B cell (primary cell): Measurements from ENCODE around the gene NOTCH1. TPM values are rescaled to one million over a fixed set of nuclear protein-coding genes. Genes with fewer than 3 reads are reported as not detected.

Experiments used
- ATAC-seq: fragments of 200-7000 bp; cut with Tn5 transposase; one replicate; pipeline ENCODE4 v1.10.0; 2021; ENCODE audit warnings: low read depth, mild to moderate bottlenecking, moderate number of reproducible peaks, moderate library complexity
- CTCF ChIA-PET: fragments of 350-600 bp; sonication (Branson Sonifier 250); formaldehyde crosslinking; loops from one replicate; lab custom pipeline; 2021; ENCODE audit warnings: antibody characterized with exemption, inconsistent platforms; lab: Charles Lee
- POLR2A ChIA-PET: fragments of 350-600 bp; sonication (Branson Sonifier 250); formaldehyde crosslinking; loops from one replicate; lab custom pipeline; 2021; ENCODE audit warnings: antibody characterized with exemption; lab: Charles Lee
- DNase-seq: peaks from one replicate; pipeline ENCODE4 v3.0.0; 2013
- H2AFZ ChIP-seq: 2 replicates; pipeline ENCODE4 v1.6.1; 2012; ENCODE audit warnings: mild to moderate bottlenecking, low read depth, low read length; ENCODE audit not compliant: insufficient read depth, poor library complexity, severe bottlenecking
- H3K27ac ChIP-seq, 2 donors: 1 replicate in 1 of 2; 2 replicates in 1 of 2; pipeline ENCODE4 v1.5.1; 2012 to 2013; ENCODE audit warnings: low read length in 2 of 2, mild to moderate bottlenecking in 2 of 2, moderate library complexity in 1 of 2
- H3K27me3 ChIP-seq, 4 experiments: fragments of 200-600 bp in 1 of 4; sonication (generic) in 1 of 4; replicated peaks in 1 of 4; 1 replicate in 2 of 4; 2 replicates in 2 of 4; pipeline versions ENCODE4 v1.6.1 to v1.7.0; 2013 to 2016; ENCODE audit warnings: low read length in 3 of 4, mild to moderate bottlenecking in 2 of 4, mixed read lengths in 1 of 4, moderate library complexity in 1 of 4; ENCODE audit not compliant: insufficient read depth in 4 of 4, control insufficient read depth in 3 of 4; ENCODE audit errors: control extremely low read depth in 1 of 4
- H3K36me3 ChIP-seq, 2 experiments: replicated peaks in 1 of 2; 1 replicate in 1 of 2; 2 replicates in 1 of 2; pipeline versions ENCODE4 v1.6.1 to v1.7.1; 2013; ENCODE audit warnings: low read length in 1 of 2; ENCODE audit not compliant: insufficient read depth in 2 of 2, control insufficient read depth in 1 of 2; ENCODE audit errors: control extremely low read depth in 1 of 2, extremely low read depth in 1 of 2
- H3K4me1 ChIP-seq, 2 donors: fragments of 200-600 bp in 1 of 2; sonication (generic) in 1 of 2; 1 replicate in 1 of 2; 2 replicates in 1 of 2; pipeline versions ENCODE4 v1.5.1 to v1.6.1; 2013 to 2017; ENCODE audit warnings: low read length in 2 of 2; ENCODE audit not compliant: control insufficient read depth in 2 of 2, insufficient read depth in 2 of 2
- H3K4me2 ChIP-seq: replicated peaks from 2 replicates; pipeline ENCODE3; 2012; ENCODE audit warnings: mild to moderate bottlenecking, low read depth, low read length; ENCODE audit not compliant: poor library complexity, severe bottlenecking
- H3K4me3 ChIP-seq, 5 experiments: fragments of 200-600 bp in 1 of 5; sonication (generic) in 1 of 5; 1 replicate in 3 of 5; 2 replicates in 2 of 5; pipeline versions ENCODE4 v1.5.1 to v1.7.0; 2011 to 2016; ENCODE audit warnings: low read length in 4 of 5, mild to moderate bottlenecking in 4 of 5, low read depth in 2 of 5, control low read depth in 1 of 5, moderate library complexity in 1 of 5; ENCODE audit not compliant: insufficient read depth in 1 of 5; ENCODE audit errors: control extremely low read depth in 1 of 5, extremely low read depth in 1 of 5
- H3K79me2 ChIP-seq: fragments of 200-600 bp; sonication (generic); one replicate; pipeline ENCODE4 v1.6.0; 2016; ENCODE audit warnings: low read length; ENCODE audit not compliant: control insufficient read depth, insufficient read depth
- H3K9ac ChIP-seq: fragments of 200-600 bp; sonication (generic); 2 replicates; pipeline ENCODE4 v1.6.1; 2017; ENCODE audit warnings: mild to moderate bottlenecking, low read length, moderate library complexity
- H3K9me3 ChIP-seq, 3 donors: one replicate each; pipeline versions ENCODE4 v1.6.1 to v1.7.1; 2013; ENCODE audit warnings: low read length in 2 of 3; ENCODE audit not compliant: control insufficient read depth in 2 of 3, insufficient read depth in 1 of 3; ENCODE audit errors: control extremely low read depth in 1 of 3
- H4K20me1 ChIP-seq: 2 replicates; pipeline ENCODE4 v1.6.0; 2012; ENCODE audit warnings: mild to moderate bottlenecking, low read length; ENCODE audit not compliant: insufficient read depth, control insufficient read depth, poor library complexity, severe bottlenecking
- H3K27ac Mint-ChIP-seq: one replicate; pipeline ENCODE4 v1.8.0; 2021; ENCODE audit warnings: mixed read lengths
- H3K27me3 Mint-ChIP-seq: one replicate; pipeline ENCODE4 v1.8.0; 2021; ENCODE audit warnings: mixed read lengths
- H3K4me1 Mint-ChIP-seq: one replicate; pipeline ENCODE4 v1.8.0; 2021; ENCODE audit warnings: mixed read lengths
- H3K4me3 Mint-ChIP-seq: one replicate; pipeline ENCODE4 v1.8.0; 2021; ENCODE audit warnings: mixed read lengths
- H3K9me3 Mint-ChIP-seq: one replicate; pipeline ENCODE4 v1.8.0; 2022; ENCODE audit warnings: mixed read lengths; ENCODE audit not compliant: insufficient read depth
- CTCF ChIP-seq: fragments of 200-600 bp; IDR thresholded peaks from one replicate; pipeline ENCODE4 v1.8.0; 2022; ENCODE audit warnings: antibody characterized with exemption, mild to moderate bottlenecking
- EZH2 ChIP-seq: IDR thresholded peaks from 2 replicates; pipeline ENCODE4 v1.6.1; 2012; ENCODE audit warnings: borderline replicate concordance, low read depth, mild to moderate bottlenecking, moderate library complexity, low read length; ENCODE audit not compliant: insufficient read depth, poor library complexity, severe bottlenecking
- WGBS: methylation state at CpG from one replicate; pipeline ENCODE4 v1.1.5; 2013; ENCODE audit warnings: missing lambda C conversion rate; ENCODE audit not compliant: insufficient coverage; 5-methylcytosine and 5-hydroxymethylcytosine counted together
- intact Hi-C: fragments of 100-400 bp; cut with micrococcal nuclease; formaldehyde crosslinking; loops from one replicate; pipeline ENCODE4 v1.10.0; 2022
- polyA plus RNA-seq: library from polyadenylated mRNA; depleted of rRNA; stranded (reverse); fragments of >200 nt; gene quantifications from 2 replicates; pipeline ENCODE4 v1.2.3, GENCODE V29; 2012
- total RNA-seq, 2 donors: library from RNA; stranded (reverse); fragments of 120-200 nt in 1 of 2; gene quantifications; 1 replicate in 1 of 2; 2 replicates in 1 of 2; pipeline versions ENCODE4 v1.2.3 to v1.2.4, GENCODE V29; 2013 to 2022

The NOTCH1 gene
- total and polyA plus RNA-seq, 2 donors (not counting 1 experiment from before 2014, with no cell fraction given) = 16.6 to 38.5 TPM

DNA sequence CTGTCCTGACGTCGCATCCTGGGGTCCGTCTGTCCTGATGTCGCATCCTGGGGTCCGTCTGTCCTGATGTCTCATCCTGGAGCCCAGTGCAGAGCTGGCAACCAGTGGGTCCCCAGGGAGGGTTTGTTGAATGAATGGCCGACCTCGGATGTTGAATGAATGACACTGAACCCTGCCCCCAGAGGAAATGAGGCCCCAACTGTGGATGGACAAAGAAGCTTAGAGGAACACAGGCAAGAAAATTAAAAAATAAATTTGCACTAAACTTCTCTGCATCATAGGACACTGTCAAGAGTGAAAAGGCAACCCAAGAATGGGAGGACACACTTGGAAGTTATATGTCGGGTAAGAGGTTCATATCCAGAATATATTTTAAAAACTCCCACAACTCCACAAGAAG lies 47.7 kb upstream of the NOTCH1 start:
- Mint-ChIP-seq H3K27ac (no peak overlapping the region), H3K4me3 (no peak overlapping the region), H3K4me1 (peaks cover 7% of the 10 kb centered on the region), H3K9me3 (no peaks in the 10 kb centered on the region), H3K27me3 (peaks cover under 1% of the 10 kb centered on the region)
- Histone ChIP-seq H4K20me1 (no peaks in the 10 kb centered on the region), H3K27ac (no peak overlapping the region), H3K36me3 (no peaks in the 10 kb centered on the region), H3K9me3 (peaks cover 0 to 6% (median 3%) of the 10 kb centered on the region in 3 donors), H3K27me3 (peaks cover 0 to 21% (median under 1%) of the 10 kb centered on the region in 4 experiments), H3K4me3 (no peak overlapping the region), H3K79me2 (no peaks in the 10 kb centered on the region), H3K4me2 (no peak overlapping the region), H3K9ac (no peak overlapping the region), H2AFZ (no peak overlapping the region), H3K4me1 (peaks cover 6% of the 10 kb centered on the region in 2 donors)
- no peak for TF ChIP-seq EZH2
- ChIA-PET POLR2A (no interaction called here), CTCF (no interaction called here)
- 89% methylated on average over 7 of the region's 8 CpGs for whole genome bisulfite sequencing
- intact Hi-C loops = no loop called here
- ATAC-seq (no peak), DNase-seq (no peak)

DNA sequence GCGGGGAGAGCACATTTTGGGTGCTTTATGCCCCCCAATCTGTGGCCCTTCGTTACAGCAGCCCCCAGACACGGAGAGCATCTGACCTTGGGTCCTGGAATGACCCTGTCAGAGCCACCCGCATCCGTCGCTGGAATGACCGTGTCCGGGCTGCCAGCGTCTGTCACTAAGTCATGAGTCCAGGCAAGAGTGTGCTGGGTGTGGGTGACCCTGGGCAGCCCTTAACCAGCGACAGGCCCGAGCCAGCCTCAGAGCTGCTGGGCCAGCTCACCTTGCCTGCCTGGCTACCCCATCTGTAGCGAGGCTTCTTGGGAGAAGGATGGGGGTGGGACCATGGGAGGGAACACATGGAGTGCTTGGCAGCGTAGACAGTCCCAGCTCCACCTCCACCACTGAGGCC lies 46.8 kb upstream of the NOTCH1 start:
- peaks cover 13 to 15% of the 10 kb centered on the region in 2 donors for H3K4me1 ChIP-seq
- DNase-seq (no peak), ATAC-seq (no peak)
- H4K20me1 ChIP-seq = no peaks in the 10 kb centered on the region
- H3K36me3 ChIP-seq = no peaks in the 10 kb centered on the region
- ChIA-PET POLR2A (no interaction called here), CTCF (no interaction called here)
- no peak overlapping the region for H3K4me3 ChIP-seq
- WGBS = 91% methylated on average over 9 of the region's 13 CpGs
- H3K79me2 ChIP-seq = no peaks in the 10 kb centered on the region
- peaks cover 3% of the 10 kb centered on the region for H3K27me3 Mint-ChIP-seq
- H3K4me3 Mint-ChIP-seq = no peak overlapping the region
- TF ChIP-seq EZH2 = no peak
- TF ChIP-seq CTCF = no peak
- no peak overlapping the region for H3K9ac ChIP-seq
- no peak overlapping the region for H3K4me2 ChIP-seq
- peaks cover 0 to 6% (median 3%) of the 10 kb centered on the region in 3 donors for H3K9me3 ChIP-seq
- H3K27me3 ChIP-seq = peaks cover 0 to 22% (median under 1%) of the 10 kb centered on the region in 4 experiments
- H3K27ac ChIP-seq = no peak overlapping the region
- H2AFZ ChIP-seq = no peak overlapping the region
- H3K27ac Mint-ChIP-seq = no peak overlapping the region
- H3K9me3 Mint-ChIP-seq = no peaks in the 10 kb centered on the region
- intact Hi-C loops = no loop called here
- peaks cover 14% of the 10 kb centered on the region for H3K4me1 Mint-ChIP-seq
